PC-9 (cell line): ENCODE data around the gene ZNF460.
"Not testable (repeated sequence)": the region's sequence is repeated elsewhere in the genome, so short reads cannot be mapped to it uniquely, and the experiment has no call there.

Experiments
- CTCF ChIP-seq: fragments of 200-600 bp; sonication (generic); conservative IDR thresholded peaks from 2 replicates; pipeline ENCODE4 v1.6.1; 2017; ENCODE audit warnings: mixed run types, antibody characterized with exemption, mild to moderate bottlenecking, moderate library complexity
- EZH2 ChIP-seq: fragments of 200-600 bp; sonication (generic); IDR thresholded peaks from 2 replicates; pipeline ENCODE4 v1.8.0; 2017; ENCODE audit warnings: antibody characterized with exemption, low read depth

- not testable (repeated sequence) for TF ChIP-seq CTCF, EZH2
Measured at GRCh38 chr19:57278481-57278880, 1.8 kb upstream of the ZNF460 start.
